Left ventricle myocardium inferior (tissue), 1 donor: ENCODE measurements around the gene KLK5. TPM values are rescaled to one million over a fixed set of nuclear protein-coding genes. Genes with fewer than 3 reads are reported as not detected.

ENCODE experiments used
- DNase-seq: peaks from one replicate; pipeline ENCODE4 v3.0.0-alpha.2; 2020
- H3K27ac ChIP-seq: fragments of 200-600 bp; replicated peaks from 2 replicates; pipeline ENCODE4 v1.8.0; 2021
- H3K27me3 ChIP-seq: fragments of 200-600 bp; 2 replicates; pipeline ENCODE4 v1.8.0; 2021; ENCODE audit warnings: low read depth
- H3K36me3 ChIP-seq: fragments of 200-600 bp; 2 replicates; pipeline ENCODE4 v1.8.0; 2021
- H3K4me1 ChIP-seq: fragments of 200-600 bp; 2 replicates; pipeline ENCODE4 v1.8.0; 2021
- H3K4me3 ChIP-seq: fragments of 200-600 bp; 2 replicates; pipeline ENCODE4 v1.8.0; 2021; ENCODE audit warnings: mild to moderate bottlenecking, moderate library complexity
- H3K9me3 ChIP-seq: fragments of 200-600 bp; replicated peaks from 2 replicates; pipeline ENCODE4 v1.8.0; 2021
- CTCF ChIP-seq: fragments of 200-600 bp; IDR thresholded peaks from 2 replicates; pipeline ENCODE4 v1.8.0; 2021; ENCODE audit warnings: antibody characterized with exemption, mild to moderate bottlenecking, borderline replicate concordance
- intact Hi-C: fragments of 100-400 bp; cut with micrococcal nuclease; formaldehyde crosslinking; loops from one replicate; pipeline ENCODE4 v1.11.0; 2022
- total RNA-seq: library from RNA; stranded (reverse); fragmentation: NEBNext Ultra II Directional; extraction: Animal tissue kit (Norgen Biotek cat#: 25700); gene quantifications from one replicate; pipeline ENCODE4 v1.2.1, GENCODE V29; 2021
- donor health status: DM: no; HTN: yes; CAD: no; lungs with severe emphysema.

Gene KLK5
- total RNA-seq, 1 donor from 2014 or later, result not detected

DNA sequence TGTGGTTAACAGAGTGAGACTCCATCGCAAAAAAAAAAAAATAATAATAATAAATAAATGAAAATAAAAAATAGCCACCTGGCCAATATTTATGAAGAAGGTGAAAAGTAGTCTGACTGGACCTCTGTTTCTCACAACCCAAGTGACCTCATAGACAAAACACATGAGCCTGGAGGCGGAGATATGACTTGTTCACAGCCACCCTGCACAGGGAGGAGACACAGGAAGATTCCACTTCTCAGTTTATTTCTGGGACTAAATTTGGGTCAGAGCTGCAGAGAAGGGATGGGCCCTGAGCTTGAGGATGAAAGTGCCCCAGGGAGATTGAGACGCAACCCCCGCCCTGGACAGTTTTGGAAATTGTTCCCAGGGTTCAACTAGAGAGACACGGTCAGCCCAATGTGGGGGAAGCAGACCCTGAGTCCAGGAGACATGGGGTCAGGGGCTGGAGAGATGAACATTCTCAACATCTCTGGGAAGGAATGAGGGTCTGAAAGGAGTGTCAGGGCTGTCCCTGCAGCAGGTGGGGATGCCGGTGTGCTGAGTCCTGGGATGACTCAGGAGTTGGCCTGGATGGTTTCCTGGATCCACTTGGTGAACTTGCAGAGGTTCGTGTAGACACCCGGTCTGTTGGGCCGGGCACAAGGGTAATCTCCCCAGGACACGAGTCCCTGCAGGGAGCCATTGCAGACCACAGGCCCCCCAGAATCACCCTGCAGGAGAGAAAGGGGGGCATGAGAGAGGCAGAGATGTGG, 9.6 kb downstream of the KLK5 start:
- intact Hi-C loops, result no loop called here
- Histone ChIP-seq H3K9me3 (peaks cover 12% of the 10 kb centered on the region), H3K27ac (no peak overlapping the region), H3K4me1 (no peaks in the 10 kb centered on the region), H3K27me3 (peaks cover 78% of the 10 kb centered on the region), H3K36me3 (no peaks in the 10 kb centered on the region), H3K4me3 (no peak overlapping the region)
- no peak for TF ChIP-seq CTCF
- DNase-seq, result no peak

- no peak for TF ChIP-seq CTCF
- Histone ChIP-seq H3K36me3 (no peaks in the 10 kb centered on the region), H3K4me3 (no peak overlapping the region), H3K9me3 (peaks cover 12% of the 10 kb centered on the region), H3K4me1 (no peaks in the 10 kb centered on the region), H3K27ac (no peak overlapping the region), H3K27me3 (peaks cover 88% of the 10 kb centered on the region)
- DNase-seq, result no peak
- intact Hi-C loops, result no loop called here
Observed at GRCh38 chr19:50939596-50939995, 13.2 kb downstream of the KLK5 start.

GRCh38 chr19:50933640-50934039, 19.2 kb downstream of the KLK5 start:
- DNase-seq, result no peak
- Histone ChIP-seq H3K27me3 (peaks cover 97% of the 10 kb centered on the region), H3K9me3 (no peaks in the 10 kb centered on the region), H3K27ac (no peak overlapping the region), H3K4me3 (no peak overlapping the region), H3K36me3 (no peaks in the 10 kb centered on the region), H3K4me1 (no peaks in the 10 kb centered on the region)
- TF ChIP-seq CTCF, result no peak
- intact Hi-C loops, result no loop called here

DNA sequence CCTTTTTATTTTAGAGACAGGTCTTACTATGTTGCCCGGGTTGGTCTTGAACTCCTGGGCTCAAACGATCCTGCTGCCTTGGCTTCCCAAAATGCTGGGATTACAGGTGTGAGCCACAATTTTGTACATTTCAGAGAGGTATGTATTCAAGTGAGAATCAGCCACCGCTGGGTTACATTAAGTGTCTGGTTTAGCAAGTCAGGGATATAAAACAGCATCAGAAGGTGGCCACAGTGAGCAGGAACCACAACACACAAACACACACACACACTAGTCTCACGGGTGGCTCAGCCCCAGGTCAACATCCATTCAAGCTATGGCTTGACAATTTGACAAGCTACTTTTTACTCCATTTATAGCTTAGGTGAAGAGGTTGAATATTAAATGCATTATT, 20.2 kb downstream of the KLK5 start:
- no peak for DNase-seq
- no peak for TF ChIP-seq CTCF
- peaks cover 97% of the 10 kb centered on the region for H3K27me3 ChIP-seq
- H3K36me3 ChIP-seq, result no peaks in the 10 kb centered on the region
- H3K4me1 ChIP-seq, result no peaks in the 10 kb centered on the region
- no peaks in the 10 kb centered on the region for H3K9me3 ChIP-seq
- H3K4me3 ChIP-seq, result no peak overlapping the region
- no peak overlapping the region for H3K27ac ChIP-seq
- intact Hi-C loops, result no loop called here

GRCh38 chr19:50932018-50932689, 20.7 kb downstream of the KLK5 start:
- intact Hi-C loops, result no loop called here
- H3K9me3 ChIP-seq, result no peaks in the 10 kb centered on the region
- H3K4me1 ChIP-seq, result no peaks in the 10 kb centered on the region
- no peak overlapping the region for H3K4me3 ChIP-seq
- no peak for TF ChIP-seq CTCF
- no peaks in the 10 kb centered on the region for H3K36me3 ChIP-seq
- peaks cover 97% of the 10 kb centered on the region for H3K27me3 ChIP-seq
- no peak overlapping the region for H3K27ac ChIP-seq
- DNase-seq, result no peak
